ENCODE data around the gene ELOVL2.

Gene ELOVL2

DNA sequence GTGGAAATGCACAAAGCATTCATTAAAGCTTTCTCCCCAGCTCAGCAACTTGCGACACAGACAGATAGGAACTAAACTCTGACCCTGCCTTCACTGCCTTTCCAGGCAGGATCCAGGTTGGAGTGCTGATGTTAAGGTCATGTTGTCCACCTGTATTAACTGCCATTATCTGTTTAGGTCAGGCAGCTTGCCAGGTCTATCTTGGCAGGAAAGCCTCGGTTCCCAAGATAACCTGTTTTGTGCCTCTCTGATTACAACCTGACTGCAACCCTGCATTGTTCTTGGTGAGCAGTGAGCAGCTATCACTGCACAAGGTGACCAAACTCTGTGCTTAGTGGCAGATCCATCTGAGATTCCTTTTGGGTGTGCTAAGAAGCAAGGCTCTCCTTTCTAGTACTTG lies 23.2 kb upstream of the ELOVL2 start:
- TF ChIP-seq, protein P1, sequence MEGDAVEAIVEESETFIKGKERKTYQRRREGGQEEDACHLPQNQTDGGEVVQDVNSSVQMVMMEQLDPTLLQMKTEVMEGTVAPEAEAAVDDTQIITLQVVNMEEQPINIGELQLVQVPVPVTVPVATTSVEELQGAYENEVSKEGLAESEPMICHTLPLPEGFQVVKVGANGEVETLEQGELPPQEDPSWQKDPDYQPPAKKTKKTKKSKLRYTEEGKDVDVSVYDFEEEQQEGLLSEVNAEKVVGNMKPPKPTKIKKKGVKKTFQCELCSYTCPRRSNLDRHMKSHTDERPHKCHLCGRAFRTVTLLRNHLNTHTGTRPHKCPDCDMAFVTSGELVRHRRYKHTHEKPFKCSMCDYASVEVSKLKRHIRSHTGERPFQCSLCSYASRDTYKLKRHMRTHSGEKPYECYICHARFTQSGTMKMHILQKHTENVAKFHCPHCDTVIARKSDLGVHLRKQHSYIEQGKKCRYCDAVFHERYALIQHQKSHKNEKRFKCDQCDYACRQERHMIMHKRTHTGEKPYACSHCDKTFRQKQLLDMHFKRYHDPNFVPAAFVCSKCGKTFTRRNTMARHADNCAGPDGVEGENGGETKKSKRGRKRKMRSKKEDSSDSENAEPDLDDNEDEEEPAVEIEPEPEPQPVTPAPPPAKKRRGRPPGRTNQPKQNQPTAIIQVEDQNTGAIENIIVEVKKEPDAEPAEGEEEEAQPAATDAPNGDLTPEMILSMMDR (IDR thresholded peaks at IDR 0.05; ENCODE audit: insufficient read depth, low read depth, low read length, missing control alignments), result no peak
- no peak for DNase-seq (ENCODE audit: low read depth)
- H3K4me3 ChIP-seq (ENCODE audit: low read length), result no peak overlapping the region

DNA sequence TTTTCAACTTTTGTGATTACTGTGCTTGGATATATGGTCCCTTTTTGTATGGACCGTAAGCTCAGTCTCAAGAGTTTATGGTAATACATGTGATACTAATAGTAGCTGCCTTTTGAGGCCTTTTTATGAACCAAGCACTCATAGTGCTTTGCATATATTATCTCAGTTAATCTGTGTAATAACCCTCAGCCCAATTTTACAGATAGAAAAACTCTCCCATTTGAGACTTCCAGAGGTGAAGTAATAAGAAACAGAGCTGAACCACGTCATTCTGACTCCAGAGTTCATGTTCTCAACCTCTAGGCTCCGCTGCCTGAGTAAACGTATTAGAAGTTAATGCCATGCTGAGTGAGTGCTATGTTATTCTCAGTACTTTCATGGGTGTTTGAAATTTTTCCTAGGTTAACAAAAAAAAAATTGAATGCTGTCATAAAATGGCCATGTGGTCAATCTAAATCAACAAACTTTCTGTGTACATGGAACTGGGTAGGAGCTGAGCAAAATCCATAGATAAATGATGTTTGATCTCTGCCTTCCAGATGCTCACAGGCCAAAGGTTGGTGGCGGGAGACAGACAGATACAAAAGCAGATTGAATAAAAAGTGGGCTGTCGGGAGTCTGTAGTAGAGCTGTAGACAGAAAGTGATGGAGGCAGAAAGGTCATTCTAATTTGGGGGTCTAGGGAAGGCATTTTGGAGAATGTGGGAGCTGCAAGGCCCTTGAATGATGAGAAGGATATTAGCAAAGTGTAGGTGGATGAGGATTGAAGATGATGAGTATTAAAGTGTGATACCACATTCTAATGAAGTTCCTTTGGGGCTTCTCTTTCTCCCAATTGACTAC lies 22.6 kb upstream of the ELOVL2 start:
- no peak overlapping the region for H3K4me3 ChIP-seq (ENCODE audit: low read length)
- no peak for DNase-seq (ENCODE audit: low read depth)
- TF ChIP-seq, protein P1 (IDR thresholded peaks at IDR 0.05; ENCODE audit: insufficient read depth, low read depth, low read length, missing control alignments), result no peak

DNA sequence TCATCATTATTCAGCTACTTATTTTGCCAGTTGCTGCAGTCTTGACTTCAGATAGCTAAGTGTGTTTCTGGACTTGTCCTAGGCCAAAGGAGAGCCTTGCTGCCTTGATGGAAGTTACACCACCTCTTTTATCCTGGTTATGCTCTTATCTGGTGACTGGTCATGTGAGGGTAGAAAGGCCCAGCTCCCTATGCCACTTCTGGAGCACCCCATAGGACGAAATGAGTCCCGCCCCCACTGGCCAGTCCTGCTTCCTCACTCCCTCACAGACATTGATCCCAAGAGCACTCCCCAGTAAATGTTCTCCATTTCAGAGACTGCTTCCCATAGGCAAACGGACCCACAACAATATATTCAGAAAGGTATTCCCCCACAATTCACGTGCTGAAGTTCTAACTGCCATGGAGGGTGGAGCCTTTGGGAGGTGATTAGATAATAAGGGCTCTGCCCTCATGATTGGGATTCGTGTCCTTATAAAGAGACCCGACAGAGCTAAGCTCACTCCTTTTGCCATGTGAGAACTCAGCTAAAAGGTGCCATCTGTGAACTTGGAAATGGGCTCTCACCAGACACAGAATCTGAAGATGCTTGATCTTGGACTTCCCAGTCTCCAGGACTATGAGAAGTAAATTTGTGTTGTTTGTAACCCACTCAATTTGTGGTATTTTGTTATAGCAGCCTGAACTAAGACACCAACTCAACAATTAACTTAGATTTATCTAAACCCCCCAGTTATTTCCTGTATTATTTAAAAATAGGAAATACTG lies 21.5 kb upstream of the ELOVL2 start:
- no peak overlapping the region for H3K4me3 ChIP-seq (ENCODE audit: low read length)
- DNase-seq (ENCODE audit: low read depth), result no peak
- TF ChIP-seq, protein P1 (IDR thresholded peaks at IDR 0.05; ENCODE audit: insufficient read depth, low read depth, low read length, missing control alignments), result no peak

DNA sequence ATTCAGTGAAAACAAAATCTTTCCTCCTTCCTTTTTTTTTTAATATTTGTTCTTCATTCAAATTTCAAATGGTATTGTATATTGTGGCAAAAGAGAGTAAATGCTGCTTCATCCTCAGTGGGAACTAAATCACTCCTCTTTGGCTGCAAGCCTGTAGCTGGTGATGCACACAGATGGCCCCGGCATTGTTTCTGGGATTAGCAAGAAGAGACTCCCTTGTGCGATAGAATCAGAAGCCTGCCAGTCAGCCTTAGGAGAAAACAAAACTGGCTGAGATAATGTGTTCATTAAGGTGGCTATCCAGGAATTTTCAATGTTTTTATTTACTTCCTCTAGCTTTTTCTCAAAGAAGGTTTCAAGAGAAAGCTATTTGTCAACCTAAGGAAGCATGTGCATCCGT lies 20.7 kb upstream of the ELOVL2 start:
- no peak overlapping the region for H3K4me3 ChIP-seq (ENCODE audit: low read length)
- TF ChIP-seq, protein P1 (IDR thresholded peaks at IDR 0.05; ENCODE audit: insufficient read depth, low read depth, low read length, missing control alignments), result no peak
- no peak for DNase-seq (ENCODE audit: low read depth)

DNA sequence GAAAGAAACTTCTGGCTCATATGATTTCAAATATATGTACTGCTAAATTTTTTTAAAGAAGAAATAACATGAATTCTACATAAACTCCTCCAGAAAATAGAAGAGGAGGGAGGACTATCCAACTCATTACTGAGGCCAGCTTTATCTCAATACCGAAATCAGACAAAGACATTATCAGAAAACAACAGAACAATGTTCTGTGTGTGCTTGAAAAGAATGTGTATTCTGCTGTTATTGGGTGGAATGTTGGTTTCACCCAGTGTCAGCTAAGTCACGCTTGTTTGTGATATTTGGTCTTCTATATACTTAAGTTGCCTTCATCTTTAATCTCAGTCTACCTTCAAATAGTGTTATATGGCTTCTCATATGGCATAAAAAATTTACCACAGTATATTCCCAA lies 18.6 kb upstream of the ELOVL2 start:
- H3K4me3 ChIP-seq (ENCODE audit: low read length), result no peak overlapping the region
- DNase-seq (ENCODE audit: low read depth), result no peak
- TF ChIP-seq, protein P1 (IDR thresholded peaks at IDR 0.05; ENCODE audit: insufficient read depth, low read depth, low read length, missing control alignments), result no peak

DNA sequence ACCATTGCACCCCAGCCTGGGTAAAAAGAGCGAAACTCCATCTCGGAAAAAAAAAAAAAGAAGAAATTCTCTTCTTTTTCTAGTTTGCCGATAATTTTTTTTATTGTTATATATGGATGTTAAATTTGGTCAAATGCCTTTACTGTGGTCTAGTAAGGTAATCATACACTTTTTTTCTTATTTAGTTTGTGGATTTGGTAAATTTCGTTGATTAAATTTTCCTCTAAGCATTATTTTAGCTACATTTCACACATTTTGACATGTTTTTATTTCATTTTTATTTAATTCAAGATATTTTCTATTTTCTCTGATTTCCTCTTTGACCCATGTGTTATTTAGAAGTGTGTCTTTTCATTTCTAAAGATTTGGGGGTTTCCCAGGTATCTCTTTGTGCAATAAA lies 18.0 kb upstream of the ELOVL2 start:
- TF ChIP-seq, protein P1 (IDR thresholded peaks at IDR 0.05; ENCODE audit: insufficient read depth, low read depth, low read length, missing control alignments), result no peak
- H3K4me3 ChIP-seq (ENCODE audit: low read length), result no peak overlapping the region
- DNase-seq (ENCODE audit: low read depth), result no peak
